Measurements from ENCODE around the gene TSC1. TPM values are rescaled to one million over a fixed set of nuclear protein-coding genes. Genes with fewer than 3 reads are reported as not detected.
A peak's percentile ranks its signal among the peaks of the same experiment; 100 is the strongest.

TSC1 gene
- total RNA-seq, 4 donors from 2014 or later: 36.7 to 45.3 (median 39.7) TPM

- no peak overlapping the region for H3K27ac ChIP-seq
- TF ChIP-seq CTCF (IDR thresholded peaks at IDR 0.05 in 4 of 5, conservative IDR thresholded peaks at IDR 0.05 in 1 of 5) (no peak), POLR2A (IDR thresholded peaks at IDR 0.05) (no peak)
- DNase-seq (no peak), ATAC-seq (no peak)
- no peaks in the 10 kb centered on the region for H3K36me3 ChIP-seq
- H3K27me3 ChIP-seq: peaks cover 0 to 6% (median 5%) of the 10 kb centered on the region in 3 donors
- in situ Hi-C loops (cut with MboI; ENCODE audit: low sequenced_read_pairs in 4 of 4): no loop called here
- intact Hi-C loops (cut with DNase I; ENCODE audit: low total_unique reads): no loop called here
- H3K4me3 ChIP-seq: no peak overlapping the region
- H3K9me3 ChIP-seq: no peaks in the 10 kb centered on the region
- peaks cover 0 to 10% of the 10 kb centered on the region in 2 donors for H3K4me1 ChIP-seq
These were observed 64.1 kb downstream of the TSC1 start for GRCh38 chr9:132880324-132880661.

- H3K9me3 ChIP-seq: no peaks in the 10 kb centered on the region
- H3K4me3 ChIP-seq: no peak overlapping the region
- in situ Hi-C loops (cut with MboI; ENCODE audit: low sequenced_read_pairs in 4 of 4) (no loop called here), intact Hi-C loops (cut with DNase I; ENCODE audit: low total_unique reads) (no loop called here)
- peaks cover 0 to 6% (median 5%) of the 10 kb centered on the region in 3 donors for H3K27me3 ChIP-seq
- DNase-seq (no peak), ATAC-seq (no peak)
- no peaks in the 10 kb centered on the region for H3K36me3 ChIP-seq
- H3K27ac ChIP-seq: no peak overlapping the region
- peaks cover 0 to 10% of the 10 kb centered on the region in 2 donors for H3K4me1 ChIP-seq
- TF ChIP-seq POLR2A (IDR thresholded peaks at IDR 0.05) (no peak), CTCF (IDR thresholded peaks at IDR 0.05 in 4 of 5, conservative IDR thresholded peaks at IDR 0.05 in 1 of 5) (no peak)
These were observed 64.7 kb downstream of the TSC1 start for GRCh38 chr9:132879457-132880323.

- TF ChIP-seq CTCF (IDR thresholded peaks at IDR 0.05 in 4 of 5, conservative IDR thresholded peaks at IDR 0.05 in 1 of 5) (no peak), POLR2A (IDR thresholded peaks at IDR 0.05) (no peak)
- in situ Hi-C loops (cut with MboI; ENCODE audit: low sequenced_read_pairs in 4 of 4) (no loop called here), intact Hi-C loops (cut with DNase I; ENCODE audit: low total_unique reads) (loop anchor here (1.0 kb wide), 1 partner anchor 64 kb away; no protein-coding TSS in a partner anchor)
- Histone ChIP-seq H3K4me3 (peak within 1 kb of the TSS; percentile 76 to 100 (median 89)), H3K27me3 (peaks cover 0 to 6% (median 5%) of the 10 kb centered on the region in 3 donors), H3K27ac (peak within 1 kb of the TSS; percentile 39 to 77 (median 70)), H3K4me1 (peaks cover 0 to 10% of the 10 kb centered on the region in 2 donors), H3K36me3 (no peaks in the 10 kb centered on the region), H3K9me3 (no peaks in the 10 kb centered on the region)
- DNase-seq: peak; percentile 14 to 36
- peak; percentile 41 to 43 for ATAC-seq
These were observed 65.5 kb downstream of the TSC1 start, which contains the start of gene SPACA9 for GRCh38 chr9:132878695-132879456. TSS of gene SPACA9 (plus strand) at chr9:132878898. CDS start at chr9:132883948, 5,050 bp downstream.

- peak within 1 kb of the TSS; percentile 76 to 100 (median 89) for H3K4me3 ChIP-seq
- peak; percentile 85 for ATAC-seq
- in situ Hi-C loops (cut with MboI; ENCODE audit: low sequenced_read_pairs in 4 of 4): no loop called here
- H3K9me3 ChIP-seq: no peaks in the 10 kb centered on the region
- peak; percentile 10 to 33 for DNase-seq
- H3K27ac ChIP-seq: peak within 1 kb of the TSS; percentile 39 to 77 (median 70)
- no peaks in the 10 kb centered on the region for H3K36me3 ChIP-seq
- intact Hi-C loops (cut with DNase I; ENCODE audit: low total_unique reads): loop anchor here (1.0 kb wide), 1 partner anchor 65 kb away; no protein-coding TSS in a partner anchor
- no peak for TF ChIP-seq CTCF (IDR thresholded peaks at IDR 0.05 in 4 of 5, conservative IDR thresholded peaks at IDR 0.05 in 1 of 5)
- no peak for TF ChIP-seq POLR2A (IDR thresholded peaks at IDR 0.05)
- H3K27me3 ChIP-seq: peaks cover 0 to 6% (median 5%) of the 10 kb centered on the region in 3 donors
- H3K4me1 ChIP-seq: peaks cover 0 to 10% of the 10 kb centered on the region in 2 donors
These were observed 66.4 kb downstream of the TSC1 start, which contains the start of gene AK8 for GRCh38 chr9:132877824-132878694. TSS of gene AK8 (minus strand) at chr9:132878284. CDS start at chr9:132878255, 29 bp downstream.

Measured in gastrocnemius medialis (tissue), 4 donors.